Vagina (tissue), 2 donors: ENCODE results near the gene GSG1L2. TPM values are rescaled to one million over a fixed set of nuclear protein-coding genes. Genes with fewer than 3 reads are reported as not detected.

Experiments
- DNase-seq, 2 donors: peaks; one replicate each; pipeline ENCODE4 v3.0.0-alpha.2; 2017; ENCODE audit errors: extremely low spot score in 2 of 2
- H3K27ac ChIP-seq: fragments of 200-600 bp; sonication (generic); one replicate; pipeline ENCODE4 v1.5.1; 2019
- H3K27me3 ChIP-seq: fragments of 200-600 bp; sonication (generic); one replicate; pipeline ENCODE4 v1.5.1; 2019
- H3K36me3 ChIP-seq, 2 donors: fragments of 200-600 bp; sonication (generic); one replicate each; pipeline ENCODE4 v1.5.1; 2017 to 2019
- H3K4me1 ChIP-seq: fragments of 200-600 bp; sonication (generic); one replicate; pipeline ENCODE4 v1.5.1; 2019
- H3K4me3 ChIP-seq, 2 donors: fragments of 200-600 bp; sonication (generic); 1 replicate in 1 of 2; 2 replicates in 1 of 2; pipeline ENCODE4 v1.5.1; 2016 to 2019
- H3K9me3 ChIP-seq: fragments of 200-600 bp; sonication (generic); one replicate; pipeline ENCODE4 v1.5.1; 2019
- CTCF ChIP-seq, 3 experiments: fragments of 450-650 bp in 2 of 3; fragments of 200-600 bp in 1 of 3; sonication (generic) in 1 of 3; IDR thresholded peaks; one replicate each; pipeline ENCODE4 v1.5.1; 2017 to 2019; ENCODE audit warnings: antibody characterized with exemption in 3 of 3, mild to moderate bottlenecking in 2 of 3, moderate library complexity in 2 of 3
- POLR2A ChIP-seq, 2 donors: fragments of 450-650 bp; IDR thresholded peaks; one replicate each; pipeline ENCODE4 v1.6.1; 2017; ENCODE audit warnings: antibody characterized with exemption in 2 of 2, mild to moderate bottlenecking in 2 of 2, moderate library complexity in 2 of 2
- POLR2AphosphoS5 ChIP-seq, 2 donors: sonication (generic); formaldehyde crosslinking; IDR thresholded peaks; one replicate each; pipeline ENCODE4 v1.9.0; 2017; ENCODE audit warnings: antibody characterized with exemption in 2 of 2, mild to moderate bottlenecking in 2 of 2, low read depth in 1 of 2; ENCODE audit not compliant: insufficient read depth in 1 of 2
- intact Hi-C: fragments of 100-400 bp; cut with DNase I; formaldehyde crosslinking; loops from one replicate; pipeline ENCODE4 v1.15.1; 2023
- total RNA-seq: library from RNA; depleted of rRNA; stranded (reverse); fragments of >200 nt; gene quantifications from one replicate; pipeline ENCODE4 v1.2.3, GENCODE V29; 2016

GSG1L2 gene
- total RNA-seq, 1 donor from 2014 or later, result not detected

DNA sequence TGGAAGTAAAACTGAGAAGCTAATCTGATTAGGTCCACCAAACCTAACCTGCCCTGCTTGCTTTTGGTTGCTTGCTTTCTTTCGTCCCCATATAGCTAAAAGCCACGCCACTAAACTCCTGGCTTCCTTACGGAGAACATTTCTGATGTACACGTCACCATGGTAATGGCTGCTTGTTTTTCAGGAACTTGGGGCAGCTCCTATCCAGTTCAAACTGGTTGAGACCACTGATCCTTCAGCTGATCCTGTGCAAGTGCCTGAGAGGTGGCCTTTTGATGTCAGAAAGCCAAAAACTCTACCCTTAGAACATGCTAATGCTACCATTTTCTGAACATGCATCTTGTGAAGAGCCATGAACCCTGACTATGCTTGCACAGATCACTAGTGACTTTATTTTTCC lies 16.1 kb downstream of the GSG1L2 start:
- no peak overlapping the region for H3K4me3 ChIP-seq
- no peak overlapping the region for H3K27ac ChIP-seq
- H3K27me3 ChIP-seq, result no peaks in the 10 kb centered on the region
- H3K36me3 ChIP-seq, result no peaks in the 10 kb centered on the region
- DNase-seq, result no peak
- intact Hi-C loops, result no loop called here
- no peaks in the 10 kb centered on the region for H3K9me3 ChIP-seq
- TF ChIP-seq CTCF (IDR thresholded peaks at IDR 0.05) (no peak), POLR2AphosphoS5 (IDR thresholded peaks at IDR 0.05; ENCODE audit: insufficient read depth in 1 of 2, low read depth in 1 of 2) (no peak), POLR2A (IDR thresholded peaks at IDR 0.05) (no peak)
- no peaks in the 10 kb centered on the region for H3K4me1 ChIP-seq

GRCh38 chr17:9802697-9803096 lies 19.2 kb downstream of the GSG1L2 start:
- no peak for DNase-seq
- Histone ChIP-seq H3K4me1 (no peaks in the 10 kb centered on the region), H3K36me3 (no peaks in the 10 kb centered on the region), H3K9me3 (no peaks in the 10 kb centered on the region), H3K27ac (no peak overlapping the region), H3K4me3 (no peak overlapping the region), H3K27me3 (no peaks in the 10 kb centered on the region)
- no peak for TF ChIP-seq POLR2AphosphoS5 (IDR thresholded peaks at IDR 0.05; ENCODE audit: insufficient read depth in 1 of 2, low read depth in 1 of 2)
- intact Hi-C loops, result no loop called here

DNA sequence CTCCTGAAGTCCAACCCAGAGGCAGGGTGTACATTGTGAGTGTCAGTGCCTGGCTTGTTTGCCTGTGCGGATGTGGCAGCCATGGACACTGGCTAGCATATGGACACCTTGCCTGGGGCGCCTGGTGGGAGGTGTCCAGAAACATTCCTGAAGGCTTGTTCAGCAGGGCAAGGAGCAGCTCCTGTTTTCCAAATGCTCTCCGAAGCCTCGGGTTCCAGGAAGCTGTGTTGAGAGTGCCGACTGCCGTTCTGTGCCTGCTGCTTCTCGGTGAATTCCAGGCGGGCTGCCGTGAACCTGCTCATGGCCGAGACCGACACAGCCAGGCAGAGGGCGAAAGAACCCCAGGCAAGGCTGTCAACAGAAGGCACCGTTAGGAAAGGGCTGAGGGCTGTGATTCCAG lies 19.6 kb downstream of the GSG1L2 start:
- intact Hi-C loops, result no loop called here
- Histone ChIP-seq H3K4me3 (no peak overlapping the region), H3K9me3 (no peaks in the 10 kb centered on the region), H3K27me3 (no peaks in the 10 kb centered on the region), H3K36me3 (no peaks in the 10 kb centered on the region), H3K4me1 (no peaks in the 10 kb centered on the region), H3K27ac (no peak overlapping the region)
- no peak for DNase-seq
- TF ChIP-seq CTCF (IDR thresholded peaks at IDR 0.05) (no peak), POLR2AphosphoS5 (IDR thresholded peaks at IDR 0.05; ENCODE audit: insufficient read depth in 1 of 2, low read depth in 1 of 2) (no peak), POLR2A (IDR thresholded peaks at IDR 0.05) (no peak)

DNA sequence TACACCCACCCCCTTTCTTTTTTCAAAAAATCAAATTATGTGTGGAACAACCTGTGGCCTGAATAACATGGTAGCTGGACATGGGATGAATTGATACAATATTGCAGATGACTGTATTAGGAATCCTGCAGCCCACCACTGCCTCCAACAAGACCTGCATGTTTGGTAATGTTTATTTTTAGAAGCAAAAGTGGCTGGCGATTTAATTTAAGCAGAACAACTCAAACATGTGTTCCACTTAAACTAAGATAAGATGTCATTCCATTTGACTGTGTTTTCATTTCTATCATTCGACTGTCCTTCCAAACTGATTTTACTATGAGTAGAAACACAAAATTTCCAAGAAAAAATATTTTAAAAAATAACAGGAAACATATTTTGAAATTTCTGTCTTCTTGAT lies 20.4 kb downstream of the GSG1L2 start:
- H3K36me3 ChIP-seq, result no peaks in the 10 kb centered on the region
- no peaks in the 10 kb centered on the region for H3K9me3 ChIP-seq
- H3K4me1 ChIP-seq, result no peaks in the 10 kb centered on the region
- H3K27me3 ChIP-seq, result no peaks in the 10 kb centered on the region
- H3K27ac ChIP-seq, result no peak overlapping the region
- intact Hi-C loops, result no loop called here
- no peak for TF ChIP-seq POLR2AphosphoS5 (IDR thresholded peaks at IDR 0.05; ENCODE audit: insufficient read depth in 1 of 2, low read depth in 1 of 2)
- TF ChIP-seq POLR2A (IDR thresholded peaks at IDR 0.05), result no peak
- no peak for TF ChIP-seq CTCF (IDR thresholded peaks at IDR 0.05)
- no peak overlapping the region for H3K4me3 ChIP-seq
- no peak for DNase-seq

DNA sequence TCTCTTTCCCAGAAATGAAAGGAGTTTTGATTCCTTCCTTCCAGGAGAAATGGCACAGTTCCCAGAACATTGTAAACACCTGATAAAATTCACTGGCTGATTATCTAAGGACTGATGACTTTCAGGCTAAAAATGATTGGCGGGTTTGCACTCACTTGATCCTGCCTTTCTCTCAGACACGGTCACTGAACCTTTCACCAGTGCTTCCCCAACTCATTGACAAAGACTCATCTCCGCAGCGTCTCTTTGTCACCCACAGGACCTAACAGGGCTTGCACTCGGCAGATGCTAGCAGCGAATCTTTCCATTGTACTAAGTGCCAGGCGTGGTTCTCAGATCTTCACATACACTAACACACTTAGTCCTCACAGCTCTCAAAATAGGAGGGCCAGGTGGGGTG lies 23.2 kb downstream of the GSG1L2 start:
- DNase-seq, result no peak
- H3K4me3 ChIP-seq, result no peak overlapping the region
- no peaks in the 10 kb centered on the region for H3K9me3 ChIP-seq
- intact Hi-C loops, result no loop called here
- TF ChIP-seq POLR2AphosphoS5 (IDR thresholded peaks at IDR 0.05; ENCODE audit: insufficient read depth in 1 of 2, low read depth in 1 of 2) (no peak), CTCF (IDR thresholded peaks at IDR 0.05) (no peak), POLR2A (IDR thresholded peaks at IDR 0.05) (no peak)
- H3K27me3 ChIP-seq, result no peaks in the 10 kb centered on the region
- no peaks in the 10 kb centered on the region for H3K4me1 ChIP-seq
- no peaks in the 10 kb centered on the region for H3K36me3 ChIP-seq
- no peak overlapping the region for H3K27ac ChIP-seq

DNA sequence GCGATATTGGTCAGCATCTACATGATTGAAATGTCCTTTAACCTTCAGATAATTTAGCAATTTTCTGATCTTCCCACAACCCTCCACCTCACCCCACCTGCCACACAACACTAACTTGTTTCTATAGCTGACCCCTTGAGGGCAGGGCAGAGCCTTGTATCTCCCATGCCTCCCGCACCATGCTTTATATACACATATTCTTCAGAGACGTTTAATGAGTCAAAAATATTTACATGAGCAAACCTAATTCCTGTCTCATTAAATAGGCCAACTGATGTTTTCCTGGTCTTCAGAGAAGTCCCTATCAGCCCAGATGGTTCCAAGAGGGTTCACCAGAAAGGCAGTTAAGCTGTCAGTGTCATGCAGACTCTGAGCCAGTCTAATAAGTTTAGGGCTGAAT lies 23.9 kb downstream of the GSG1L2 start:
- no peaks in the 10 kb centered on the region for H3K9me3 ChIP-seq
- no peaks in the 10 kb centered on the region for H3K27me3 ChIP-seq
- TF ChIP-seq POLR2AphosphoS5 (IDR thresholded peaks at IDR 0.05; ENCODE audit: insufficient read depth in 1 of 2, low read depth in 1 of 2) (no peak), CTCF (IDR thresholded peaks at IDR 0.05) (no peak), POLR2A (IDR thresholded peaks at IDR 0.05) (no peak)
- no peak overlapping the region for H3K4me3 ChIP-seq
- H3K27ac ChIP-seq, result no peak overlapping the region
- H3K4me1 ChIP-seq, result no peaks in the 10 kb centered on the region
- intact Hi-C loops, result no loop called here
- no peak for DNase-seq
- H3K36me3 ChIP-seq, result no peaks in the 10 kb centered on the region
